DMS 273 treated with DMSO at 0.1 percent for 48 hours (cell line): ENCODE results near the gene RASSF6.
"Not testable (repeated sequence)": the region's sequence is repeated elsewhere in the genome, so short reads cannot be mapped to it uniquely, and the experiment has no call there.

Experiments
- DNase-seq: peaks from one replicate; lab custom pipeline; 2025; lab: John Stamatoyannopoulos, UW

RASSF6 gene

GRCh38 chr4:73612032-73612431 is 8.2 kb downstream of the RASSF6 start:
- DNase-seq = no peak

- no peak for DNase-seq
Observed at GRCh38 chr4:73609706-73610105, 10.5 kb downstream of the RASSF6 start.

- no peak for DNase-seq
Observed at GRCh38 chr4:73608689-73609594, 11.3 kb downstream of the RASSF6 start.

GRCh38 chr4:73607375-73608033 is 12.7 kb downstream of the RASSF6 start:
- no peak for DNase-seq

GRCh38 chr4:73606465-73606974 is 13.7 kb downstream of the RASSF6 start:
- DNase-seq = no peak

- DNase-seq = no peak
Observed at GRCh38 chr4:73603854-73604584, 16.2 kb downstream of the RASSF6 start.

- no peak for DNase-seq
Observed at GRCh38 chr4:73603271-73603710, 16.9 kb downstream of the RASSF6 start.

- no peak for DNase-seq
Observed at GRCh38 chr4:73600954-73601353, 19.3 kb downstream of the RASSF6 start.

- peak; percentile 27 for DNase-seq
Observed at GRCh38 chr4:73599182-73599581, 21.1 kb downstream of the RASSF6 start.

GRCh38 chr4:73597594-73597993 is 22.6 kb downstream of the RASSF6 start:
- no peak for DNase-seq

- DNase-seq = not testable (repeated sequence)
Observed at GRCh38 chr4:73597183-73597582, 23.1 kb downstream of the RASSF6 start.

- DNase-seq = no peak
Observed at GRCh38 chr4:73596001-73596400, 24.2 kb downstream of the RASSF6 start.

- no peak for DNase-seq
Observed at GRCh38 chr4:73593631-73594241, 26.5 kb downstream of the RASSF6 start.

GRCh38 chr4:73589887-73590801 is 30.1 kb downstream of the RASSF6 start:
- no peak for DNase-seq

GRCh38 chr4:73589261-73589847 is 30.9 kb downstream of the RASSF6 start:
- DNase-seq = no peak

- no peak for DNase-seq
Observed at GRCh38 chr4:73588613-73589012, 31.6 kb downstream of the RASSF6 start.

GRCh38 chr4:73586666-73587065 is 33.6 kb downstream of the RASSF6 start:
- no peak for DNase-seq

GRCh38 chr4:73586040-73586439 is 34.2 kb downstream of the RASSF6 start:
- no peak for DNase-seq

- no peak for DNase-seq
Observed at GRCh38 chr4:73585345-73585744, 34.9 kb downstream of the RASSF6 start.

- no peak for DNase-seq
Observed at GRCh38 chr4:73583666-73584065, 36.6 kb downstream of the RASSF6 start.
